Aorta (tissue), 5 donors: ENCODE data around the gene JAKMIP3. TPM values are rescaled to one million over a fixed set of nuclear protein-coding genes. Genes with fewer than 3 reads are reported as not detected.

Source experiments
- ATAC-seq: fragments of 200-7000 bp; cut with Tn5 transposase; one replicate; pipeline ENCODE4 v1.9.1; 2022; ENCODE audit warnings: moderate library complexity; ENCODE audit not compliant: low FRiP score
- DNase-seq, 2 donors: peaks; one replicate each; pipeline ENCODE4 v3.0.0-alpha.2; 2020
- H3K27ac ChIP-seq, 2 donors: one replicate each; pipeline ENCODE4 v1.5.1; 2013; ENCODE audit warnings: low read length in 2 of 2, mild to moderate bottlenecking in 2 of 2, moderate library complexity in 2 of 2, control low read depth in 1 of 2, inconsistent platforms in 1 of 2, low read depth in 1 of 2
- H3K27me3 ChIP-seq, 2 donors: one replicate each; pipeline ENCODE4 v1.6.1; 2013; ENCODE audit warnings: control low read depth in 1 of 2, low read length in 1 of 2, mild to moderate bottlenecking in 1 of 2, moderate library complexity in 1 of 2; ENCODE audit not compliant: insufficient read depth in 2 of 2, control insufficient read depth in 1 of 2
- H3K36me3 ChIP-seq, 2 donors: one replicate each; pipeline ENCODE4 v1.6.1; 2013; ENCODE audit warnings: control low read depth in 1 of 2, low read length in 1 of 2, mild to moderate bottlenecking in 1 of 2; ENCODE audit not compliant: insufficient read depth in 2 of 2, control insufficient read depth in 1 of 2
- H3K4me1 ChIP-seq, 2 donors: one replicate each; pipeline ENCODE4 v1.6.1; 2013; ENCODE audit warnings: low read length in 2 of 2, control low read depth in 1 of 2, mild to moderate bottlenecking in 1 of 2, moderate library complexity in 1 of 2; ENCODE audit not compliant: insufficient read depth in 2 of 2, control insufficient read depth in 1 of 2
- H3K4me3 ChIP-seq, 2 donors: one replicate each; pipeline ENCODE4 v1.5.1; 2013; ENCODE audit warnings: low read length in 2 of 2, control low read depth in 1 of 2, mild to moderate bottlenecking in 1 of 2
- H3K9me3 ChIP-seq: one replicate; pipeline ENCODE4 v1.6.1; 2013; ENCODE audit warnings: mild to moderate bottlenecking, low read length; ENCODE audit not compliant: control insufficient read depth
- WGBS, 2 donors: extraction: QIAGEN DNeasy Blood & Tissue Kit; methylation state at CpG; one replicate each; pipeline ENCODE4 v1.1.7; 2013; 5-methylcytosine and 5-hydroxymethylcytosine counted together
- intact Hi-C, 2 donors: fragments of 100-400 bp; cut with DNase I; formaldehyde crosslinking; loops; one replicate each; pipeline versions ENCODE4 v1.14.2 to v1.15.0; 2022
- polyA plus RNA-seq, 2 donors: library from polyadenylated mRNA; stranded (reverse); fragments of 200-250 nt; gene quantifications; one replicate each; pipeline ENCODE4 v1.2.3, GENCODE V29; 2013
- total RNA-seq, 2 donors: library from RNA; stranded (reverse); fragmentation: NEBNext Ultra II Directional; extraction: Animal tissue kit (Norgen Biotek cat#: 25700); gene quantifications; one replicate each; pipeline ENCODE4 v1.2.1, GENCODE V29; 2021
- donor health status: healthy with polysubstance abuse.
- donor health status: Bipolar disorder and iron deficiency.
- donor health status: DM: no; HTN: no; CAD: no.
- donor health status: DM: no; HTN: no; CAD: no.
- donor health status: DM: yes; HTN: yes; CAD: no.

Gene JAKMIP3
- total and polyA plus RNA-seq, 4 donors = 0.23 to 0.99 (median 0.36) TPM; not detected in 1

DNA sequence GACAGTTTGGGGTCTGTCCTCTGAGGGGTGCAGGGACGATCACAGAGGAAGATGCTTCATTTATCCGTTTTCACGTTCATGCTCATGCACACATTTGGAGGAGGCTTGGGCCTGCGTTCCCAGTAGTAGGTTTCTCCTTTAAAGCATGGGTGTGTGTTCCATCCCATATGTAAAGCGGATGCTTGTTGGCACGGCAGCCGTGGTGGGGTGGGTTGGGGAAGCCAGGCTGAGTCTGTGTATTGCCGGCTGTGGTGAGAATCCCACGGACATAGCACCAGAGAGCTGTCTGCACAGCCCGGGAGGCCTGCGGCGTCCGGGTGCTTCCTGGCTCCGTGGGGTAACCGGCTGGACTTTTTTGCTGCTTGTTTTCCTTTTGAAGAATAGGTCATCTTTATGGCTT lies 440 bp downstream of the JAKMIP3 start:
- DNase-seq (peak; percentile 24 to 34), ATAC-seq (no peak)
- intact Hi-C loops = no loop called here
- no peaks in the 10 kb centered on the region for H3K9me3 ChIP-seq
- H3K27ac ChIP-seq = no peak overlapping the region
- H3K4me1 ChIP-seq = no peaks in the 10 kb centered on the region
- H3K27me3 ChIP-seq = no peaks in the 10 kb centered on the region
- no peaks in the 10 kb centered on the region for H3K36me3 ChIP-seq
- 50 to 54% methylated on average over 15 of the region's 15 CpGs for WGBS, 2 donors
- peak overlapping the region; percentile 16 to 45 for H3K4me3 ChIP-seq

DNA sequence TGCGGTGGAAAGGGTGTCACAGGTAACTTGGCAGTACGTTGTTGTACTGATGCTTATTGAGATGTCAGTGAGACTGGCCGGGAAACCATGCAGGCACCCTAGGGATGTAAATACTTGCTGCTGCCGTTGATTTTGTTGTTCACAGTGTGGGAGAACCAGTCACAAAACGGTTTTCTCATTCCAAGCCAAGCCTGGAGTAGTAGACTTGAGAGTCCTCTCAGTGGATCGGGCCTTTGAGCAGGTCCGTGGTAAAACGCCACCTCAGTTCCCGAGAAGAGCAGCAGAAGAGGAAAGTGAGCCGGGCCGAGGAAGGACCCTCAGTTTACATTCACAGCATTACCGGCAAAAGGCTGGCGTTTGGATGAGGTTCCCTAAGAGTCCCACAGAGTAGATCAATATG lies 1.1 kb downstream of the JAKMIP3 start:
- H3K27ac ChIP-seq = no peak overlapping the region
- intact Hi-C loops = no loop called here
- no peak overlapping the region for H3K4me3 ChIP-seq
- WGBS, 2 donors = 91 to 93% methylated on average over 13 of the region's 13 CpGs
- H3K36me3 ChIP-seq = no peaks in the 10 kb centered on the region
- no peaks in the 10 kb centered on the region for H3K4me1 ChIP-seq
- ATAC-seq (no peak), DNase-seq (peak in 1 of 2 donors; percentile 28)
- no peaks in the 10 kb centered on the region for H3K9me3 ChIP-seq
- H3K27me3 ChIP-seq = no peaks in the 10 kb centered on the region

DNA sequence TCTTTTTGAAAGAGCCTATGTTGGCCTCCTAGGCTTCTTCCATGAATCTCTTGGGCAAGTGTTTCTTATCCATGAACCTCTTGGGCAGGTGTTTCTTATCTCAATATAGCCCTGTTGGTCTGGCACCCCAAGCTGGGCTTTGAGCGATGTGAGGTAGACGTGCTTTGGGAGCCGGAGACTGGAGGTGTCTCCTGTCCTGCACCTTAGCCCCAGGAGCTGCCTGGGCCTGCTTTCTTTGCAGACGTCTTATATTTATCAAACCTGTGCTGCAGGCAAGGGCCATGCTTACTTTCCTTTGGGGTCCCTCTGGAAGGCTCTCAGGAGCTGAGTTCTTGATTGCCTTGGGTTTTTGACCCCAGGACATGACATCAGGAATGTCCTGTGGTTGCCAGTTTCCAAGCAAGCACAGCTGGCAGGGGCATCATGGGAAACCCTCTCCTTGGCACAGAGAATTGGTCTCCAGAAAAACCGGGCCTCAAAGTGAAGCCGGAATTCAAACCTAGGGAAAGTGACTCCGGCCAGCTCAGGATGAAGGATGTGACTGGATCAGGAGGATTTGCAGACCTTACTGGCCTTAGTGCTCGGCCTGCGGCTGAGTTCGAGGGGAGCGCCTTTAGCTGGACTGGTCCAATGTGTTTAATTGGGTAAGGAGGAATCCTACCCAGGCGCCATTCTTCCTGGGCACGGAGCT lies 2.8 kb downstream of the JAKMIP3 start:
- Histone ChIP-seq H3K4me1 (no peaks in the 10 kb centered on the region), H3K9me3 (no peaks in the 10 kb centered on the region), H3K4me3 (no peak overlapping the region), H3K27me3 (no peaks in the 10 kb centered on the region), H3K36me3 (no peaks in the 10 kb centered on the region), H3K27ac (no peak overlapping the region)
- DNase-seq (peak in 1 of 2 donors; percentile 23), ATAC-seq (no peak)
- WGBS, 2 donors = 89 to 94% methylated on average over 13 of the region's 13 CpGs
- intact Hi-C loops = no loop called here

DNA sequence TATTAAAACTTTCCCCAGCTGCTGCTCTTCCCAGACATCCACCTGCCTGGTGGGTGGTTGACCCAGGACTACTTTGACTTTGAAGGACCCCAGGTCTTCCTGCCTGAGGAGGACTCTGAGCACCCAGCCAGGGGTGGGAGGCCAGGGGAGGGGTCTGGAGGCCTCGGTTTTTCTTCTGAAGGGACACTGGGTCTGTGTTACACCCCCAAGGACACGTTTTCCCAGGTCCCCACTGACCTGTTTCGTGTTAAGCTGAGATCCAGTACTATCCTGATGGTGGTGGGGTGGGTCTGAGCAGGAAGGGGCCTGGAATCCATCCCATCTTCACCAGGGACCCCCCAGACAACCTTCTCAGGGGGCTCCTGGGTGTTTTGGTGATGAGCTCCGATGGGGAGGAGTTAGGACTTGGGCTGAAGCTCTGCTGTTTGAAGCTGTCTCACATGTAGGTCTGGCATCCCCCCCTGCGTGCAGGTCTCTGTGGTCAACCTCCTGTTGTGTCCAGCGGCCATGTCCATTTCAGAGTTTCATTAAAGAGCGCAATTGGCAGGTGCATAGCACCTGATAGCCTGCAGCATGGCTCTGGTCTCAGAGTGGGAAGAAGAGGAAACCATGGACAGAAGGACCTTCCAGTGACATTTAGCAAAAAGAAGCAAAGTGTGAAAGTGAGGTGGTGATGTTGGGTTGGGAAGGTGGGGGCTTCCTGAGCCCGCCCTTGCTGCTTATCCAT lies 3.5 kb downstream of the JAKMIP3 start:
- H3K9me3 ChIP-seq = no peaks in the 10 kb centered on the region
- no peaks in the 10 kb centered on the region for H3K36me3 ChIP-seq
- no peak overlapping the region for H3K27ac ChIP-seq
- no peaks in the 10 kb centered on the region for H3K27me3 ChIP-seq
- H3K4me1 ChIP-seq = no peaks in the 10 kb centered on the region
- no peak overlapping the region for H3K4me3 ChIP-seq
- 76 to 81% methylated on average over 8 of the region's 8 CpGs for WGBS, 2 donors
- DNase-seq = no peak
- ATAC-seq = no peak
- intact Hi-C loops = no loop called here

DNA sequence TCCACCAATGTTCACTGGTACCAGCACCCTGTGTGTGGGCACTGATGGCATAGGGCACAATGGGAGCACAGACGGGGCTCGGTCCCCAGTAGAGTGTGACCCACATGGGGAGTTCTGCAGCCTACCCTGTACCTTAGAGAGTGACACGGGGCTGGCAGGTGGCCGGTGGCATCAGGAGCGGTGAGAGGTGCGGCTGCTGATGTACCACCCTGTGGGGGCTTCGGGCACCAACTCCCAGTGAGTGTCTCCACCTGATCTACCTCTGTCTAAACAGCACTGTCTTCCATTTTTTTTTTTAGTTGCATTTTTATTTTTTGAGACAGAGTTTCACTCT lies 4.1 kb downstream of the JAKMIP3 start:
- Histone ChIP-seq H3K27me3 (no peaks in the 10 kb centered on the region), H3K4me3 (no peak overlapping the region), H3K36me3 (no peaks in the 10 kb centered on the region), H3K9me3 (no peaks in the 10 kb centered on the region), H3K4me1 (no peaks in the 10 kb centered on the region), H3K27ac (no peak overlapping the region)
- DNase-seq (no peak), ATAC-seq (no peak)
- 84 to 86% methylated on average over 7 of the region's 7 CpGs for WGBS, 2 donors
- intact Hi-C loops = no loop called here

DNA sequence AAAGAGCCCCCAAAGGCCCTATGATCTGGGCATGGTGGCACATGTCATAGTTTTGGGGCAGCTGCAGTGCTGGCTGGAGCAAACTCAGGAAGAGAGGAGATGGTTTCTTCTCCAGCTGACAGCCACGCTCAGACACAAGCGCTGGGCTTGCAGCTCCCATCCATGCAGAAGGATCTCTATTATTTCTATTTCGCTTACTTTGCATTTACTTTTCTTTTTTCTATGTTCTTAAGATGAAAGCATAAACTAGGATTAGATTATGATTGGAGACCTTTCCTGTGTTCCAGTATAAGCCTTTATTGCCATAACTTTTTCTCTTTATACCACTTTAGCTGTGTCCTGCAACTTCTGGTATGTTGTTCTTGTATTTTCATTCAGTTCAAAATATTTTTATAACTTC lies 5.0 kb downstream of the JAKMIP3 start:
- no peaks in the 10 kb centered on the region for H3K36me3 ChIP-seq
- H3K4me1 ChIP-seq = no peaks in the 10 kb centered on the region
- no peaks in the 10 kb centered on the region for H3K27me3 ChIP-seq
- ATAC-seq (no peak), DNase-seq (no peak)
- H3K9me3 ChIP-seq = no peaks in the 10 kb centered on the region
- 73 to 77% methylated on average over 3 of the region's 3 CpGs for WGBS, 2 donors
- intact Hi-C loops = no loop called here
- H3K27ac ChIP-seq = no peak overlapping the region
- no peak overlapping the region for H3K4me3 ChIP-seq

DNA sequence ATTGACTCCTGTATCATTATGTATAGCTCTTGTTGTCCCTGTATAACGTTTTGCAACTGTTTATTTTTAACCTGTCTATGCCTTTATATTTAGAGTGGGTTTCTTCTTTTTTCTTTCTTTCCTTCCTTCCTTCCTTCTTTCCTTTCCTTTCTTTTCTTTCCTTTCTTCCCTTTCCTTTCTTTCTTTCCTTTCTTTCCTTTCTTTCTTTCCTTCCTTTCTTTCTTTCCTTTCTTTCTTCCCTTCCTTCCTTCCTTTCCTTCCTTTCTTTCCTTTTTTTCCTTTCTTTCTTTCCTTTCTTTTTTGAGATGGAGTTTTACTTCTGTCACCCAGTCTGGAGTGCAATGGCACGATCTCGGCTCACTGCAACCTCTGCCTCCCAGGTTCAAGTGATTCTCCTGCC lies 5.9 kb downstream of the JAKMIP3 start:
- Histone ChIP-seq H3K36me3 (no peaks in the 10 kb centered on the region), H3K27ac (no peak overlapping the region), H3K4me1 (no peaks in the 10 kb centered on the region), H3K4me3 (no peak overlapping the region), H3K27me3 (no peaks in the 10 kb centered on the region), H3K9me3 (no peaks in the 10 kb centered on the region)
- ATAC-seq = no peak
- no peak for DNase-seq
- intact Hi-C loops = no loop called here
- 77 to 79% methylated on average over 3 of the region's 3 CpGs for WGBS, 2 donors

DNA sequence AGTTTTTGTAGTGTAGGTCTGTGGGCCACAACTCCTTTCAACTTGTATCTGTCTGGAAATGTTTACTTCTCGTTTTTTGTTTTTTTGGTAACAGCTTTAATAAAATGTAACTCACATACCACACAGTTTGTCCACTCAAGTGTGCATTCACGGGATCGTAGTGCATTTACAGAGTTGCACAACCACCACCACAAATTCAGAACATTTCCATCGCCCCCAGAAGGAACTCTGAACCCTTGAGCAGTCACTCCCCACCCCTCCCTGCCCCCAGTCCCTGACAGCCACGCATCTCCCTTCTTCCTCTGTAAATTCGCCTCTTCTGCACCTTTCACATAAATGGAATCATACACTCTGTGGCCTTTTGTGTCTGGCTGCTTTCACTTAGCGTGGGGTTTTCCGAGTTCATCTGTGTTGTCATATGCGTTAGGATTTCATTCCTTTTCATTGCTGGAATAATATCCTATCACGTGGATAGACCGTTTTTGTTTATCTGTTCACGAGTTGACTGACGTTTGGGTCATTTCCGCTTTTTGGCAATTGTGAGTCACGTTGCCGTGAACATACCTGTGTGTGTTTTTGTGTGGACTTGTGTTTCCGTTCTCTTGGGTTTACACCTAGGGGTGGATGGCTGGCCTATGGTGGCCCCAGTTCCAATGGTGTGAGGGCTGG lies 10.3 kb downstream of the JAKMIP3 start:
- ATAC-seq = no peak
- Histone ChIP-seq H3K36me3 (no peaks in the 10 kb centered on the region), H3K9me3 (no peaks in the 10 kb centered on the region), H3K27ac (no peak overlapping the region), H3K4me3 (no peak overlapping the region), H3K4me1 (no peaks in the 10 kb centered on the region), H3K27me3 (no peaks in the 10 kb centered on the region)
- WGBS, 2 donors = 76 to 80% methylated on average over 17 of the region's 17 CpGs
- intact Hi-C loops = no loop called here
- DNase-seq = peak in 1 of 2 donors; percentile 16
